ENCODE measurements around the gene KRTAP2-2. TPM values are rescaled to one million over a fixed set of nuclear protein-coding genes. Genes with fewer than 3 reads are reported as not detected.

The KRTAP2-2 gene
- total RNA-seq: not detected in 2 replicates

GRCh38 chr17:41055130-41055529 lies at the start of gene KRTAP2-2:
KRTAP2-2 (minus strand) TSS chr17:41055230; CDS start chr17:41055211, 19 bp downstream.

GRCh38 chr17:41101586-41102259 lies 46.7 kb upstream of the KRTAP2-2 start, which contains the start of gene KRTAP4-16:
KRTAP4-16 (minus strand) TSS chr17:41102209; CDS start chr17:41102209, 0 bp downstream.

GRCh38 chr17:41098042-41098441 lies 43.0 kb upstream of the KRTAP2-2 start, which contains the start of gene KRTAP4-8:
KRTAP4-8 (minus strand) TSS chr17:41098142; CDS start chr17:41098084, 58 bp downstream.

GRCh38 chr17:41084100-41084856 lies 29.2 kb upstream of the KRTAP2-2 start, which contains the start of gene KRTAP4-7:
KRTAP4-7 (plus strand) TSS chr17:41084150; CDS start chr17:41084207, 57 bp downstream.

GRCh38 chr17:41065829-41066624 lies 11.0 kb upstream of the KRTAP2-2 start, which contains the start of gene KRTAP2-4:
KRTAP2-4 (minus strand) TSS chr17:41065879; CDS start chr17:41065845, 34 bp downstream.

GRCh38 chr17:41060052-41060604 lies 5.1 kb upstream of the KRTAP2-2 start, which contains the start of gene KRTAP2-3:
KRTAP2-3 (minus strand) TSS chr17:41060114; CDS start chr17:41060050, 64 bp downstream.

GRCh38 chr17:41046735-41047465 lies 8.1 kb downstream of the KRTAP2-2 start, which contains the start of gene KRTAP2-1:
KRTAP2-1 (minus strand) TSS chr17:41047316; CDS start chr17:41047267, 49 bp downstream.

GRCh38 chr17:41040783-41041571 lies 14.1 kb downstream of the KRTAP2-2 start, which contains the start of gene KRTAP1-1:
KRTAP1-1 (minus strand) TSS chr17:41041450; CDS start chr17:41041397, 53 bp downstream.

GRCh38 chr17:41034346-41034935 lies 20.6 kb downstream of the KRTAP2-2 start, which contains the start of gene KRTAP1-3:
KRTAP1-3 (minus strand) TSS chr17:41034874; CDS start chr17:41034821, 53 bp downstream.

GRCh38 chr17:41029633-41030245 lies 25.3 kb downstream of the KRTAP2-2 start, which contains the start of gene KRTAP1-4:
KRTAP1-4 (minus strand) TSS chr17:41030195; CDS start chr17:41030078, 117 bp downstream.

GRCh38 chr17:41026715-41027471 lies 28.1 kb downstream of the KRTAP2-2 start, which contains the start of gene KRTAP1-5:
KRTAP1-5 (minus strand) TSS chr17:41027208; CDS start chr17:41027155, 53 bp downstream.

GRCh38 chr17:41008811-41009210 lies 46.2 kb downstream of the KRTAP2-2 start, which contains the start of gene KRTAP3-1:
KRTAP3-1 (minus strand) TSS chr17:41009128; CDS start chr17:41009074, 54 bp downstream.

Other genes starting within 250 kb of the KRTAP2-2 start
- 59.0 and 68.3 TPM in 2 replicates for gene KRT10, start 232.6 kb downstream of the KRTAP2-2 start, total RNA-seq
- gene KRT12, start 188.0 kb downstream of the KRTAP2-2 start, total RNA-seq: not detected in 2 replicates
- not detected in 2 replicates for gene KRT20, start 170.0 kb downstream of the KRTAP2-2 start, total RNA-seq
- 35.7 and 36.8 TPM in 2 replicates for gene KRT23, start 117.6 kb downstream of the KRTAP2-2 start, total RNA-seq
- not detected in 2 replicates for gene KRT39, start 88.3 kb downstream of the KRTAP2-2 start, total RNA-seq
- 0.07 TPM in 1 of 2 replicates, not detected in the other for gene KRT40, start 70.9 kb downstream of the KRTAP2-2 start, total RNA-seq
- gene KRTAP3-3, start 61.1 kb downstream of the KRTAP2-2 start, total RNA-seq: not detected in 2 replicates
- not detected in 2 replicates for gene KRTAP3-2, start 55.3 kb downstream of the KRTAP2-2 start, total RNA-seq
- not detected in 2 replicates for gene KRTAP3-1, start 46.1 kb downstream of the KRTAP2-2 start, total RNA-seq
- gene KRTAP1-5, start 28.0 kb downstream of the KRTAP2-2 start, total RNA-seq: not detected in 2 replicates
- not detected in 2 replicates for gene KRTAP1-4, start 25.0 kb downstream of the KRTAP2-2 start, total RNA-seq
- gene KRTAP1-3, start 20.4 kb downstream of the KRTAP2-2 start, total RNA-seq: not detected in 2 replicates
- gene KRTAP1-1, start 13.8 kb downstream of the KRTAP2-2 start, total RNA-seq: not detected in 2 replicates
- gene KRTAP2-1, start 7.9 kb downstream of the KRTAP2-2 start, total RNA-seq: not detected in 2 replicates
- gene KRTAP2-3, start 4.9 kb upstream of the KRTAP2-2 start, total RNA-seq: 0.21 and 0.84 TPM in 2 replicates
- not detected in 2 replicates for gene KRTAP2-4, start 10.6 kb upstream of the KRTAP2-2 start, total RNA-seq
- not detected in 2 replicates for gene KRTAP4-7, start 28.9 kb upstream of the KRTAP2-2 start, total RNA-seq
- gene KRTAP4-8, start 42.9 kb upstream of the KRTAP2-2 start, total RNA-seq: not detected in 2 replicates
- gene KRTAP4-16, start 47.0 kb upstream of the KRTAP2-2 start, total RNA-seq: not detected in 2 replicates
- gene KRTAP4-9, start 50.2 kb upstream of the KRTAP2-2 start, total RNA-seq: not detected in 2 replicates
- not detected in 2 replicates for gene KRTAP4-11, start 63.1 kb upstream of the KRTAP2-2 start, total RNA-seq
- not detected in 2 replicates for gene KRTAP4-12, start 69.0 kb upstream of the KRTAP2-2 start, total RNA-seq
- not detected in 2 replicates for gene KRTAP4-6, start 85.3 kb upstream of the KRTAP2-2 start, total RNA-seq
- not detected in 2 replicates for gene KRTAP4-5, start 94.6 kb upstream of the KRTAP2-2 start, total RNA-seq
- gene KRTAP4-4, start 105.5 kb upstream of the KRTAP2-2 start, total RNA-seq: not detected in 2 replicates
- gene KRTAP4-3, start 113.0 kb upstream of the KRTAP2-2 start, total RNA-seq: not detected in 2 replicates
- not detected in 2 replicates for gene KRTAP4-2, start 123.0 kb upstream of the KRTAP2-2 start, total RNA-seq
- not detected in 2 replicates for gene KRTAP4-1, start 129.7 kb upstream of the KRTAP2-2 start, total RNA-seq
- gene KRTAP9-1, start 134.7 kb upstream of the KRTAP2-2 start, total RNA-seq: not detected in 2 replicates
- not detected in 2 replicates for gene KRTAP9-2, start 171.4 kb upstream of the KRTAP2-2 start, total RNA-seq
- gene KRTAP9-3, start 177.2 kb upstream of the KRTAP2-2 start, total RNA-seq: not detected in 2 replicates
- gene KRTAP9-8, start 182.8 kb upstream of the KRTAP2-2 start, total RNA-seq: not detected in 2 replicates
- not detected in 2 replicates for gene KRTAP9-4, start 194.5 kb upstream of the KRTAP2-2 start, total RNA-seq
- not detected in 2 replicates for gene KRTAP9-9, start 200.2 kb upstream of the KRTAP2-2 start, total RNA-seq
- not detected in 2 replicates for gene KRTAP9-6, start 210.1 kb upstream of the KRTAP2-2 start, total RNA-seq
- not detected in 2 replicates for gene KRTAP9-7, start 220.5 kb upstream of the KRTAP2-2 start, total RNA-seq
- not detected in 2 replicates for gene KRTAP29-1, start 247.6 kb upstream of the KRTAP2-2 start, total RNA-seq